ENCODE data around the gene MYO15B.
A peak's percentile ranks its signal among the peaks of the same experiment; 100 is the strongest.

MYO15B gene

GRCh38 chr17:75596320-75597087 lies 8.9 kb downstream of the MYO15B start:
- FAIRE-seq (no peak), DNase-seq (ENCODE audit: insufficient read length, low spot score) (no peak)

- FAIRE-seq = no peak
Observed at GRCh38 chr17:75601057-75601987, 13.7 kb downstream of the MYO15B start.

GRCh38 chr17:75602644-75603043 lies 15.0 kb downstream of the MYO15B start:
- no peak for DNase-seq (ENCODE audit: insufficient read length, low spot score)
- no peak for FAIRE-seq

More at GRCh38 chr17:75601057-75601987, 13.7 kb downstream of the MYO15B start:
- DNase-seq (ENCODE audit: insufficient read length, low spot score) = peak; percentile 74

GRCh38 chr17:75603123-75603522 lies 15.5 kb downstream of the MYO15B start:
- DNase-seq (ENCODE audit: insufficient read length, low spot score) (no peak), FAIRE-seq (no peak)

- no peak for FAIRE-seq
- no peak for DNase-seq (ENCODE audit: insufficient read length, low spot score)
Observed at GRCh38 chr17:75604034-75604695, 16.6 kb downstream of the MYO15B start.

GRCh38 chr17:75605790-75606189 lies 18.2 kb downstream of the MYO15B start:
- no peak for FAIRE-seq
- DNase-seq (ENCODE audit: insufficient read length, low spot score) = no peak

- FAIRE-seq (no peak), DNase-seq (ENCODE audit: insufficient read length, low spot score) (no peak)
Observed at GRCh38 chr17:75607086-75607485, 19.5 kb downstream of the MYO15B start.

GRCh38 chr17:75610103-75610984 lies 22.7 kb downstream of the MYO15B start:
- no peak for FAIRE-seq
- DNase-seq (ENCODE audit: insufficient read length, low spot score) = no peak

GRCh38 chr17:75611851-75612429 lies 24.3 kb downstream of the MYO15B start:
- no peak for DNase-seq (ENCODE audit: insufficient read length, low spot score)

GRCh38 chr17:75612906-75613626 lies 25.5 kb downstream of the MYO15B start:
- FAIRE-seq = no peak

More at GRCh38 chr17:75611851-75612429, 24.3 kb downstream of the MYO15B start:
- FAIRE-seq = no peak

GRCh38 chr17:75614006-75614405 lies 26.4 kb downstream of the MYO15B start:
- DNase-seq (ENCODE audit: insufficient read length, low spot score) = no peak
- FAIRE-seq = no peak

More at GRCh38 chr17:75612906-75613626, 25.5 kb downstream of the MYO15B start:
- DNase-seq (ENCODE audit: insufficient read length, low spot score) = no peak

- no peak for FAIRE-seq
Observed at GRCh38 chr17:75614556-75615270, 27.1 kb downstream of the MYO15B start.

GRCh38 chr17:75615301-75615700 lies 27.7 kb downstream of the MYO15B start:
- FAIRE-seq (no peak), DNase-seq (ENCODE audit: insufficient read length, low spot score) (no peak)

More at GRCh38 chr17:75614556-75615270, 27.1 kb downstream of the MYO15B start:
- no peak for DNase-seq (ENCODE audit: insufficient read length, low spot score)

GRCh38 chr17:75616521-75617122 lies 29.0 kb downstream of the MYO15B start:
- DNase-seq (ENCODE audit: insufficient read length, low spot score) (no peak), FAIRE-seq (no peak)

GRCh38 chr17:75617218-75617617 lies 29.6 kb downstream of the MYO15B start:
- DNase-seq (ENCODE audit: insufficient read length, low spot score) = no peak
- no peak for FAIRE-seq

- DNase-seq (ENCODE audit: insufficient read length, low spot score) (no peak), FAIRE-seq (no peak)
Observed at GRCh38 chr17:75617675-75618074, 30.1 kb downstream of the MYO15B start.

- DNase-seq (ENCODE audit: insufficient read length, low spot score) (no peak), FAIRE-seq (no peak)
Observed at GRCh38 chr17:75619506-75620431, 32.2 kb downstream of the MYO15B start.
